Measurements from ENCODE around the gene COX4I2. TPM values are rescaled to one million over a fixed set of nuclear protein-coding genes. Genes with fewer than 3 reads are reported as not detected.

Gene COX4I2
- total and polyA plus RNA-seq, 2 donors (not counting 1 experiment from before 2014, with no cell fraction given), result not detected

DNA sequence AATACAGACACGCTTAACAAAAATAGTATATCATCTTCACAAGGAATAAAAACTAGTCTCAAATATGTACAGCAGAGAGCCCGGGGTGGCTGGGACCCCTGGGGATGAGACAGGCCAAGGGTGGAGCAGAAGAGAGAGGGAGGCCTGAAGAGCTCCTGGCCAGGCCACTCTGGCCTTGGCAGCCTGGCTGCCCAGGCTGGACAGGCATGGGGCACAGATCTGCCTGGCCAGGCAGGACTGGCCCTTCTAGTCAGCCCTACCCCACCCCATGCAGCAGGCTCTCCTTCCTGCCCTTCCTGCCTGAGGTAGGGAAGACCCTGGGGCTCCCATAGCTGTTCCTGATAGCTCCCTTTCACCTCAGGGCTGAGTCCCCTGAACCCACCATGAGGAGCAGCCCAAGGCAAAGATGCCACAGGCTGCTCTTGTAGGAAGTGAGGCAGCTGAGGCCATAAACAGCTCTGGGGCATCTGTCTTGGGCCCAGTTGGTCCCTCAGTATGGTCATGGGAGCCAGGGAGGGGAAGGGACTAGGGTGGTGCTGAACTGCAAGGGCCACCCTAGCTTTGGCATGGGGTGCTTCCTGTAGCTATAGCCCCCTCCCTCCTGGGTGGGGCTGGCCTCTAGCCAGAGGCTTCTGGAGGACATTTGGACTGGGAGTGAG lies 27.1 kb downstream of the COX4I2 start:
- TF ChIP-seq, protein P1, sequence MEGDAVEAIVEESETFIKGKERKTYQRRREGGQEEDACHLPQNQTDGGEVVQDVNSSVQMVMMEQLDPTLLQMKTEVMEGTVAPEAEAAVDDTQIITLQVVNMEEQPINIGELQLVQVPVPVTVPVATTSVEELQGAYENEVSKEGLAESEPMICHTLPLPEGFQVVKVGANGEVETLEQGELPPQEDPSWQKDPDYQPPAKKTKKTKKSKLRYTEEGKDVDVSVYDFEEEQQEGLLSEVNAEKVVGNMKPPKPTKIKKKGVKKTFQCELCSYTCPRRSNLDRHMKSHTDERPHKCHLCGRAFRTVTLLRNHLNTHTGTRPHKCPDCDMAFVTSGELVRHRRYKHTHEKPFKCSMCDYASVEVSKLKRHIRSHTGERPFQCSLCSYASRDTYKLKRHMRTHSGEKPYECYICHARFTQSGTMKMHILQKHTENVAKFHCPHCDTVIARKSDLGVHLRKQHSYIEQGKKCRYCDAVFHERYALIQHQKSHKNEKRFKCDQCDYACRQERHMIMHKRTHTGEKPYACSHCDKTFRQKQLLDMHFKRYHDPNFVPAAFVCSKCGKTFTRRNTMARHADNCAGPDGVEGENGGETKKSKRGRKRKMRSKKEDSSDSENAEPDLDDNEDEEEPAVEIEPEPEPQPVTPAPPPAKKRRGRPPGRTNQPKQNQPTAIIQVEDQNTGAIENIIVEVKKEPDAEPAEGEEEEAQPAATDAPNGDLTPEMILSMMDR (IDR thresholded peaks at IDR 0.05), result no peak
- TF ChIP-seq EZH2 (IDR thresholded peaks at IDR 0.05; ENCODE audit: borderline replicate concordance, insufficient read depth, low read depth, low read length, poor library complexity, severe bottlenecking), result no peak
- CTCF ChIA-PET, result interaction anchor here (0.6 to 9.4 kb wide), 5 partner anchors 19 to 105 kb away, joined by 3 to 455 read pairs (median 3); partner anchors contain the start of gene BCL2L1
- no CpG with 5 or more reads among the region's 2 CpGs for WGBS (ENCODE audit: insufficient coverage)
- no peaks in the 10 kb centered on the region for H4K20me1 ChIP-seq (ENCODE audit: control insufficient read depth, insufficient read depth, low read length, poor library complexity, severe bottlenecking)
- H3K4me3 ChIP-seq (ENCODE audit: control extremely low read depth in 1 of 5, extremely low read depth in 1 of 5, insufficient read depth in 1 of 5, low read depth in 2 of 5, low read length in 4 of 5), result no peak overlapping the region
- POLR2A ChIA-PET, result interaction anchor here (0.8 kb wide), 1 partner anchor 59 kb away, joined by 4 read pairs; no protein-coding TSS in a partner anchor
- no peaks in the 10 kb centered on the region for H3K27me3 Mint-ChIP-seq
- no peaks in the 10 kb centered on the region for H3K27me3 ChIP-seq (replicated peaks in 1 of 4; ENCODE audit: control extremely low read depth in 1 of 4, control insufficient read depth in 3 of 4, insufficient read depth in 4 of 4, low read length in 3 of 4)
- H3K4me3 Mint-ChIP-seq, result no peak overlapping the region
- no peaks in the 10 kb centered on the region for H3K9me3 Mint-ChIP-seq (ENCODE audit: insufficient read depth)
- no peak overlapping the region for H3K27ac ChIP-seq (ENCODE audit: low read length in 2 of 2)
- H3K36me3 ChIP-seq (replicated peaks in 1 of 2; ENCODE audit: control extremely low read depth in 1 of 2, control insufficient read depth in 1 of 2, extremely low read depth in 1 of 2, insufficient read depth in 2 of 2, low read length in 1 of 2), result peaks cover 0 to 4% of the 10 kb centered on the region in 2 experiments
- intact Hi-C loops (cut with micrococcal nuclease), result no loop called here
- H3K79me2 ChIP-seq (ENCODE audit: control insufficient read depth, insufficient read depth, low read length), result no peaks in the 10 kb centered on the region
- ATAC-seq (ENCODE audit: low read depth), result no peak
- peaks cover 41% of the 10 kb centered on the region for H3K4me1 Mint-ChIP-seq
- no peak overlapping the region for H3K4me2 ChIP-seq (replicated peaks; ENCODE audit: low read depth, low read length, poor library complexity, severe bottlenecking)
- H3K9me3 ChIP-seq (ENCODE audit: control extremely low read depth in 1 of 3, control insufficient read depth in 2 of 3, insufficient read depth in 1 of 3, low read length in 2 of 3), result no peaks in the 10 kb centered on the region
- no peak overlapping the region for H3K9ac ChIP-seq (ENCODE audit: low read length)
- H3K4me1 ChIP-seq (ENCODE audit: control insufficient read depth in 2 of 2, insufficient read depth in 2 of 2, low read length in 2 of 2), result peaks cover 14 to 29% of the 10 kb centered on the region in 2 donors
- DNase-seq, result no peak
- H3K27ac Mint-ChIP-seq, result no peak overlapping the region
- H2AFZ ChIP-seq (ENCODE audit: insufficient read depth, low read depth, low read length, poor library complexity, severe bottlenecking), result no peak overlapping the region

DNA sequence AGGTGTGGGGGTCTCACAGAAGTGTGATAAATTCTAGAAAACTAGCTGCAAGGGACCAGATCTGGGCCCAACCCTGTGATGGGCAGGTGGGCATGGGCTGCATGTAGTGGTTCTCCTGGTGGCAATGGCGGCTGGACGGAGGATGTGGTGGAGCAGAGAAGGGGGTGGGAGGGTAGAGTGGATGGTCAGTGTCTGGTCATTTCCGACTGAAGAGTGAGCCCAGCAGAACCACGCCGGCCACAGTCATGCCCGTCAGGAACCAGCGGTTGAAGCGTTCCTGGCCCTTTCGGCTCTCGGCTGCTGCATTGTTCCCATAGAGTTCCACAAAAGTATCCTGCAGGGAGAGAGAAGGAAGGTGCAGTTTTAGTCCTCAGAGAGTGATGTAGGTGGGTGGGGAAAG lies 28.0 kb downstream of the COX4I2 start:
- Histone ChIP-seq H3K27me3 (replicated peaks in 1 of 4; ENCODE audit: control extremely low read depth in 1 of 4, control insufficient read depth in 3 of 4, insufficient read depth in 4 of 4, low read length in 3 of 4) (no peaks in the 10 kb centered on the region), H3K36me3 (replicated peaks in 1 of 2; ENCODE audit: control extremely low read depth in 1 of 2, control insufficient read depth in 1 of 2, extremely low read depth in 1 of 2, insufficient read depth in 2 of 2, low read length in 1 of 2) (peaks cover 0 to 4% of the 10 kb centered on the region in 2 experiments), H3K4me1 (ENCODE audit: control insufficient read depth in 2 of 2, insufficient read depth in 2 of 2, low read length in 2 of 2) (peaks cover 14 to 29% of the 10 kb centered on the region in 2 donors), H2AFZ (ENCODE audit: insufficient read depth, low read depth, low read length, poor library complexity, severe bottlenecking) (no peak overlapping the region), H3K27ac (ENCODE audit: low read length in 2 of 2) (no peak overlapping the region), H3K4me2 (replicated peaks; ENCODE audit: low read depth, low read length, poor library complexity, severe bottlenecking) (no peak overlapping the region), H3K9me3 (ENCODE audit: control extremely low read depth in 1 of 3, control insufficient read depth in 2 of 3, insufficient read depth in 1 of 3, low read length in 2 of 3) (no peaks in the 10 kb centered on the region), H3K79me2 (ENCODE audit: control insufficient read depth, insufficient read depth, low read length) (peaks cover 6% of the 10 kb centered on the region), H3K4me3 (ENCODE audit: control extremely low read depth in 1 of 5, extremely low read depth in 1 of 5, insufficient read depth in 1 of 5, low read depth in 2 of 5, low read length in 4 of 5) (no peak overlapping the region), H4K20me1 (ENCODE audit: control insufficient read depth, insufficient read depth, low read length, poor library complexity, severe bottlenecking) (no peaks in the 10 kb centered on the region), H3K9ac (ENCODE audit: low read length) (no peak overlapping the region)
- peaks cover 38% of the 10 kb centered on the region for H3K4me1 Mint-ChIP-seq
- TF ChIP-seq EZH2 (IDR thresholded peaks at IDR 0.05; ENCODE audit: borderline replicate concordance, insufficient read depth, low read depth, low read length, poor library complexity, severe bottlenecking), result no peak
- TF ChIP-seq, protein P1 (IDR thresholded peaks at IDR 0.05), result no peak
- 99% methylated on average over 10 of the region's 10 CpGs for WGBS (ENCODE audit: insufficient coverage)
- intact Hi-C loops (cut with micrococcal nuclease), result no loop called here
- no peak overlapping the region for H3K27ac Mint-ChIP-seq
- H3K27me3 Mint-ChIP-seq, result no peaks in the 10 kb centered on the region
- DNase-seq (no peak), ATAC-seq (ENCODE audit: low read depth) (no peak)
- no peaks in the 10 kb centered on the region for H3K9me3 Mint-ChIP-seq (ENCODE audit: insufficient read depth)
- POLR2A ChIA-PET, result interaction anchor here (0.6 kb wide), 1 partner anchor 9 kb away, joined by 3 read pairs; no protein-coding TSS in a partner anchor
- CTCF ChIA-PET, result interaction anchor here (9.4 kb wide), 1 partner anchor 55 kb away, joined by 455 read pairs; the partner anchor contains the start of gene BCL2L1
- H3K4me3 Mint-ChIP-seq, result no peak overlapping the region
